PC-9 (cell line): ENCODE measurements around the gene RHBDL1. TPM values are rescaled to one million over a fixed set of nuclear protein-coding genes. Genes with fewer than 3 reads are reported as not detected.

Experiments
- BruUV-seq: library from RNA; stranded (reverse); fragments of 400-500 nt; replicated peaks from 2 replicates; lab custom pipeline; 2021; lab: Mats Ljungman, UMichigan
- CTCF ChIA-PET: fragments of 300-600 bp; sonication (Branson Sonifier 250); formaldehyde crosslinking; loops from one replicate; lab custom pipeline; 2022; ENCODE audit warnings: antibody characterized with exemption; lab: Charles Lee
- POLR2A ChIA-PET: fragments of 300-600 bp; sonication (Branson Sonifier 250); formaldehyde crosslinking; loops from one replicate; lab custom pipeline; 2022; ENCODE audit warnings: antibody characterized with exemption; ENCODE audit not compliant: unreplicated experiment; lab: Charles Lee
- DNase-seq, 2 experiments: peaks; one replicate each; pipeline versions ENCODE4 v3.0.0 to v3.0.0-alpha.2; 2015 to 2022; ENCODE audit warnings: mixed read lengths in 1 of 2
- H2AFZ ChIP-seq: fragments of 200-600 bp; sonication (generic); 2 replicates; pipeline ENCODE4 v1.8.1; 2017; ENCODE audit warnings: antibody characterized with exemption
- H3F3A ChIP-seq: fragments of 200-600 bp; sonication (generic); 2 replicates; pipeline ENCODE4 v1.8.1; 2017; ENCODE audit warnings: antibody characterized with exemption, mild to moderate bottlenecking, low read depth; ENCODE audit not compliant: insufficient read depth
- H3K27ac ChIP-seq: fragments of 200-600 bp; sonication (generic); 2 replicates; pipeline ENCODE4 v1.6.1; 2016; ENCODE audit warnings: mixed run types
- H3K27me3 ChIP-seq: fragments of 200-600 bp; sonication (generic); 2 replicates; pipeline ENCODE4 v1.6.1; 2016; ENCODE audit warnings: low read depth, mixed run types; ENCODE audit not compliant: insufficient read depth
- H3K36me3 ChIP-seq: fragments of 200-600 bp; sonication (generic); 2 replicates; pipeline ENCODE4 v1.6.1; 2016; ENCODE audit warnings: low read depth, mixed run types
- H3K4me1 ChIP-seq: fragments of 200-600 bp; sonication (generic); replicated peaks from 2 replicates; pipeline ENCODE4 v1.6.1; 2016; ENCODE audit warnings: mixed run types; ENCODE audit not compliant: insufficient read depth
- H3K4me2 ChIP-seq: fragments of 200-600 bp; sonication (generic); 2 replicates; pipeline ENCODE4 v1.6.1; 2017; ENCODE audit warnings: mixed run types
- H3K4me3 ChIP-seq: fragments of 200-600 bp; sonication (generic); 2 replicates; pipeline ENCODE4 v1.6.1; 2016; ENCODE audit warnings: mixed run types
- H3K79me2 ChIP-seq: fragments of 200-600 bp; sonication (generic); 2 replicates; pipeline ENCODE4 v1.6.1; 2017; ENCODE audit warnings: low read depth, mixed run types
- H3K9me2 ChIP-seq: fragments of 200-600 bp; sonication (generic); 2 replicates; pipeline ENCODE4 v1.8.1; 2017; ENCODE audit warnings: mild to moderate bottlenecking; ENCODE audit not compliant: insufficient read depth
- H3K9me3 ChIP-seq: fragments of 200-600 bp; sonication (generic); 2 replicates; pipeline ENCODE4 v1.8.1; 2016; ENCODE audit warnings: low read depth; ENCODE audit not compliant: insufficient read depth
- H4K20me1 ChIP-seq: fragments of 200-600 bp; sonication (generic); 2 replicates; pipeline ENCODE4 v1.8.1; 2017; ENCODE audit not compliant: insufficient read depth
- EZH2 ChIP-seq: fragments of 200-600 bp; sonication (generic); IDR thresholded peaks from 2 replicates; pipeline ENCODE4 v1.8.0; 2017; ENCODE audit warnings: antibody characterized with exemption, low read depth
- intact Hi-C: fragments of 100-400 bp; cut with micrococcal nuclease; formaldehyde crosslinking; loops from one replicate; pipeline ENCODE4 v1.10.0; 2022; ENCODE audit not compliant: unreplicated experiment
- total RNA-seq: library from RNA; stranded (reverse); gene quantifications from 2 replicates; pipeline ENCODE4 v1.2.3, GENCODE V29; 2021
- TF ChIP-seq, protein P1 (sequence below): fragments of 200-600 bp; sonication (generic); conservative IDR thresholded peaks from 2 replicates; pipeline ENCODE4 v1.6.1; 2017; ENCODE audit warnings: mixed run types, antibody characterized with exemption, mild to moderate bottlenecking, moderate library complexity

The RHBDL1 gene
- total RNA-seq, 1 experiment from 2014 or later: 18.1 TPM

DNA sequence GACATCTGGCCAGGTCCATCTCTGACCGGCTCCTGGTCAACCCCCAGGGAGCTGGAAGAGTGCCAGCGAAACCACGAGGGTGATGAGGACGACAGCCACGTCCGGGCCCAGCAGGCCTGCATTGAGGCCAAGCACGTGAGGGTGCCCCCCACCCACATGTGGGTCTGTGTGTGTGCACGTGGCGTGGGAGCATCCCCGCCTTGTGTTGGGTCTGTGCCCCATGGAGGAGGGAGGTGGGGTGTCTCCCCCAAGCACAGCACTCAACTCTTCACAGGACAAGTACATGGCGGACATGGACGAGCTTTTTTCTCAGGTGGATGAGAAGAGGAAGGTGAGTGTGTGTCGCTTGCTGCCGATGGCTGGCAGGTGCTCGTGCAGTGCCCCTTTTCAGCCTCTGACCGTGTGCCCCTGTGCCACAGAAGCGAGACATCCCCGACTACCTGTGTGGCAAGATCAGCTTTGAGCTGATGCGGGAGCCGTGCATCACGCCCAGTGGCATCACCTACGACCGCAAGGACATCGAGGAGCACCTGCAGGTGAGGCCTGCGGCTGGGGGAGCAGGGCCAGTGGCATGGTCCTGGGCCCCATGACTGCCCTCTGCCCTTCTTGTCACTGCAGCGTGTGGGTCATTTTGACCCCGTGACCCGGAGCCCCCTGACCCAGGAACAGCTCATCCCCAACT is 6.4 kb downstream of the RHBDL1 start:
- intact Hi-C loops: loop anchor here (5.0 kb wide), 1 partner anchor 155 kb away; the partner anchor contains the start of gene CAPN15
- H3K4me3 ChIP-seq: peak overlapping the region; percentile 71
- DNase-seq: no peak
- TF ChIP-seq, protein P1, sequence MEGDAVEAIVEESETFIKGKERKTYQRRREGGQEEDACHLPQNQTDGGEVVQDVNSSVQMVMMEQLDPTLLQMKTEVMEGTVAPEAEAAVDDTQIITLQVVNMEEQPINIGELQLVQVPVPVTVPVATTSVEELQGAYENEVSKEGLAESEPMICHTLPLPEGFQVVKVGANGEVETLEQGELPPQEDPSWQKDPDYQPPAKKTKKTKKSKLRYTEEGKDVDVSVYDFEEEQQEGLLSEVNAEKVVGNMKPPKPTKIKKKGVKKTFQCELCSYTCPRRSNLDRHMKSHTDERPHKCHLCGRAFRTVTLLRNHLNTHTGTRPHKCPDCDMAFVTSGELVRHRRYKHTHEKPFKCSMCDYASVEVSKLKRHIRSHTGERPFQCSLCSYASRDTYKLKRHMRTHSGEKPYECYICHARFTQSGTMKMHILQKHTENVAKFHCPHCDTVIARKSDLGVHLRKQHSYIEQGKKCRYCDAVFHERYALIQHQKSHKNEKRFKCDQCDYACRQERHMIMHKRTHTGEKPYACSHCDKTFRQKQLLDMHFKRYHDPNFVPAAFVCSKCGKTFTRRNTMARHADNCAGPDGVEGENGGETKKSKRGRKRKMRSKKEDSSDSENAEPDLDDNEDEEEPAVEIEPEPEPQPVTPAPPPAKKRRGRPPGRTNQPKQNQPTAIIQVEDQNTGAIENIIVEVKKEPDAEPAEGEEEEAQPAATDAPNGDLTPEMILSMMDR: no peak
- no peak for TF ChIP-seq EZH2
- no peaks in the 10 kb centered on the region for H3K27me3 ChIP-seq
- POLR2A ChIA-PET: interaction anchor here (0.6 to 0.7 kb wide), 4 partner anchors 92 to 113 kb away, joined by 3 to 7 read pairs (median 6); no protein-coding TSS in a partner anchor
- H3K9me3 ChIP-seq: no peaks in the 10 kb centered on the region
- no peaks in the 10 kb centered on the region for H3K9me2 ChIP-seq
- CTCF ChIA-PET: interaction anchor here (0.6 kb wide), 1 partner anchor 33 kb away, joined by 3 read pairs; the partner anchor contains the start of gene METRN
- peaks cover 33% of the 10 kb centered on the region for H3K4me1 ChIP-seq
- H3F3A ChIP-seq: peaks cover 40% of the 10 kb centered on the region; the same call in 1 of the 2 replicates
- H3K4me2 ChIP-seq: peak overlapping the region; percentile 86
- peaks cover 33% of the 10 kb centered on the region for H3K79me2 ChIP-seq
- TSS peak; percentile 38 for BruUV-seq
- no peaks in the 10 kb centered on the region; the same call in 1 of the 2 replicates for H3K36me3 ChIP-seq
- no peak overlapping the region for H3K27ac ChIP-seq
- no peak overlapping the region for H2AFZ ChIP-seq
- H4K20me1 ChIP-seq: peaks cover 30% of the 10 kb centered on the region

DNA sequence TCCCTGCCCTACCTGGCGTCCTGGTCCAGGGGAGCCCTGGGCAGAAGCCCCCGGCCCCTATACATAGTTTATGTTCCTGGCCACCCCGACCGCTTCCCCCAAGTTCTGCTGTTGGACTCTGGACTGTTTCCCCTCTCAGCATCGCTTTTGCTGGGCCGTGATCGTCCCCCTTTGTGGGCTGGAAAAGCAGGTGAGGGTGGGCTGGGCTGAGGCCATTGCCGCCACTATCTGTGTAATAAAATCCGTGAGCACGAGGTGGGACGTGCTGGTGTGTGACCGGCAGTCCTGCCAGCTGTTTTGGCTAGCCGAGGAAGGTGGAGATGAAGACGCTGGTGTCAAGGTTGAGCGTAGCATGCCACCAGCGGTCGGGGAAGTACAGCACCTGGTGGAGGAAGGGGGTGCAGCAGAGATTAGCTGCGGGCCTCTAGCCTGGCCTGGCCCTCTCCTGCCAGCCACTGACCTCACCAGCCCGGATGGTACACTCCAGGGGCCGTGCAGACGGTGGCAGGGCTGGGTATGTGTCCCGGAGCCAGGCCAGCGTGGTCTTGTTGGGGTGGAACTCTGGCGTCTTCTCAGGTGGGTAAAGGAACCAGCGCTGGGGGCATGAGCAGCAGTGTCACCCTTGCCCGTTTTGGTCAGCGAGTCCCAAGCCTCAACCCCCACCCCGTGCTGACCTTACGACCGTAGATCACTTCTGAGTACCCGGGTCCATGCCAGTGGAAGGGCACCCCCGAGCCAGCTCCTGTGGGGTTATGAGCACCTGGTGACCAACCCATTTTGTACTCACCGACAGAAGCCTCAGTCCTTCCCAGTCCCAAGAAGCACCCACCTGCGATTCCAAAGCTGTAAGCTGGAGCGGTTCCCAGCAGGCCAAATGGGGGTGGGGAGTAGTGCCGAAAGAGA is 7.3 kb downstream of the RHBDL1 start:
- H3K79me2 ChIP-seq: peaks cover 33% of the 10 kb centered on the region
- DNase-seq: no peak
- TF ChIP-seq, protein P1: no peak
- no peak for TF ChIP-seq EZH2
- H3K36me3 ChIP-seq: no peaks in the 10 kb centered on the region; the same call in 1 of the 2 replicates
- H3K9me3 ChIP-seq: no peaks in the 10 kb centered on the region
- H3K27ac ChIP-seq: no peak overlapping the region
- peaks cover 30% of the 10 kb centered on the region for H4K20me1 ChIP-seq
- ChIA-PET CTCF (no interaction called here), POLR2A (interaction anchor here (0.6 kb wide), 1 partner anchor 112 kb away, joined by 7 read pairs; no protein-coding TSS in a partner anchor)
- peak overlapping the region; percentile 86 for H3K4me2 ChIP-seq
- no peak overlapping the region for H2AFZ ChIP-seq
- H3K9me2 ChIP-seq: no peaks in the 10 kb centered on the region
- peaks cover 33% of the 10 kb centered on the region for H3K4me1 ChIP-seq
- peak overlapping the region; percentile 83 for H3K4me3 ChIP-seq
- intact Hi-C loops: loop anchor here (5.0 kb wide), 1 partner anchor 155 kb away; the partner anchor contains the start of gene CAPN15
- H3K27me3 ChIP-seq: no peaks in the 10 kb centered on the region
- no TSS peak for BruUV-seq
- peaks cover 40% of the 10 kb centered on the region; the same call in 1 of the 2 replicates for H3F3A ChIP-seq

DNA sequence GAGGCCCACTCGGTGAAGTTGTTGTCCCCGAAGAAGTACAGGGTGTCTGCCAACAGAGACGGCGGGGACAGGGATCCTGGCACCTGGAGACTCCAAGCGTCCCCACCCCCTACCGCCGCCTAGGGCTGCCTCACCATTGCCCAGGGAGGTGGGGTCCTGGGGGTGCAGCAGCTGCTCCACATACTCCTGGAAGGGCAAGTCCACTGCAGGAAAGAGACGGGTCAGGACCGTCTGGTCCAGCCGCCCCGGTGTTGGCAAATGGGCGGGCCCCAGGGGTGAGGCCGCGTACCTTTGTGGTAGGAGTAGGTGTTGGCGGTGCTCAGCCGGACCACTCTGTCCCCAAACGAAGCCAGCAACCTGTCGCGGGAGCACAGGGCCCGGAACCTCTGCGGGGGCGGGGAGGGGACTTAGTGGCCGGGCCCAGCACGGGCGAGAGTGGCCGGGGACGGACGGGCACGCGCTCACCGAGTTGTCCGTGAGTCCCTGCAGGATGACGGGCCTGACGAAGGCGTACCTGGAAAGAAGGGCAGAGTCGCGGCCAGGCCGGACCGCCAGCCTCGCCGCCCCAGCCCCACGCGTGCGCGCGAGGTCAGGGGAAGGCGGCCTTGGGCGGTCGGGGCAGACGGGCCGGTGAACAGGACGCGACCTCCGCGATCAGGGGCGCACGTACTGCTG is 8.1 kb downstream of the RHBDL1 start:
- Histone ChIP-seq H2AFZ (no peak overlapping the region), H3F3A (peaks cover 41% of the 10 kb centered on the region; the same call in 1 of the 2 replicates), H3K4me3 (peak overlapping the region; percentile 83), H3K27ac (no peak overlapping the region), H3K9me3 (no peaks in the 10 kb centered on the region), H4K20me1 (peaks cover 30% of the 10 kb centered on the region), H3K79me2 (peaks cover 33% of the 10 kb centered on the region), H3K4me2 (peak overlapping the region; percentile 86), H3K4me1 (peaks cover 33% of the 10 kb centered on the region), H3K9me2 (no peaks in the 10 kb centered on the region), H3K27me3 (no peaks in the 10 kb centered on the region), H3K36me3 (no peaks in the 10 kb centered on the region; the same call in 1 of the 2 replicates)
- DNase-seq: no peak
- no TSS peak for BruUV-seq
- ChIA-PET POLR2A (no interaction called here), CTCF (no interaction called here)
- intact Hi-C loops: loop anchor here (5.0 kb wide), 1 partner anchor 156 kb away; the partner anchor contains the start of gene CAPN15
- TF ChIP-seq EZH2: no peak
- TF ChIP-seq, protein P1: no peak
